ENCODE measurements around the gene ANKRD17.

Gene ANKRD17

GRCh38 chr4:73034896-73035295, 223.7 kb downstream of the ANKRD17 start:
- H3K9me3 ChIP-seq (replicated peaks; ENCODE audit: insufficient read depth, low read length), result no peaks in the 10 kb centered on the region
- H3K4me1 ChIP-seq (ENCODE audit: low read length), result no peaks in the 10 kb centered on the region

GRCh38 chr4:73028621-73029020, 230.0 kb downstream of the ANKRD17 start:
- Histone ChIP-seq H3K9ac (ENCODE audit: low read length) (no peak overlapping the region), H3K27ac (ENCODE audit: low read length) (no peak overlapping the region), H3K36me3 (replicated peaks; ENCODE audit: insufficient read depth, low read length) (no peaks in the 10 kb centered on the region), H3K9me3 (replicated peaks; ENCODE audit: insufficient read depth, low read length) (no peaks in the 10 kb centered on the region), H3K27me3 (replicated peaks; ENCODE audit: insufficient read depth, low read length) (no peaks in the 10 kb centered on the region), H3K9me2 (replicated peaks; ENCODE audit: insufficient read depth, low read length) (no peaks in the 10 kb centered on the region), H4K20me1 (ENCODE audit: insufficient read depth, low read length) (no peaks in the 10 kb centered on the region), H3K4me2 (ENCODE audit: low read depth, low read length) (no peak overlapping the region), H3K4me1 (ENCODE audit: low read length) (no peaks in the 10 kb centered on the region), H3F3A (ENCODE audit: insufficient read depth, low read length) (no peaks in the 10 kb centered on the region), H3K79me2 (ENCODE audit: low read length) (no peaks in the 10 kb centered on the region), H2AFZ (ENCODE audit: low read length) (no peak overlapping the region), H3K4me3 (ENCODE audit: low read length) (no peak overlapping the region)
- TF ChIP-seq CTCF (IDR thresholded peaks at IDR 0.05; ENCODE audit: low read length) (no peak), EZH2phosphoT487 (IDR thresholded peaks at IDR 0.05; ENCODE audit: low read length) (no peak), EZH2 (optimal IDR thresholded peaks at IDR 0.05; ENCODE audit: low read depth, low read length) (no peak)
- DNase-seq, result no peak

More at GRCh38 chr4:73034896-73035295, 223.7 kb downstream of the ANKRD17 start:
- Histone ChIP-seq H3F3A (ENCODE audit: insufficient read depth, low read length) (no peaks in the 10 kb centered on the region), H4K20me1 (ENCODE audit: insufficient read depth, low read length) (no peaks in the 10 kb centered on the region), H3K27me3 (replicated peaks; ENCODE audit: insufficient read depth, low read length) (no peaks in the 10 kb centered on the region), H3K36me3 (replicated peaks; ENCODE audit: insufficient read depth, low read length) (no peaks in the 10 kb centered on the region), H3K79me2 (ENCODE audit: low read length) (no peaks in the 10 kb centered on the region), H3K9me2 (replicated peaks; ENCODE audit: insufficient read depth, low read length) (no peaks in the 10 kb centered on the region), H3K9ac (ENCODE audit: low read length) (no peak overlapping the region), H3K4me3 (ENCODE audit: low read length) (no peak overlapping the region), H3K27ac (ENCODE audit: low read length) (no peak overlapping the region), H3K4me2 (ENCODE audit: low read depth, low read length) (no peak overlapping the region), H2AFZ (ENCODE audit: low read length) (no peak overlapping the region)
- no peak for TF ChIP-seq EZH2phosphoT487 (IDR thresholded peaks at IDR 0.05; ENCODE audit: low read length)
- no peak for TF ChIP-seq CTCF (IDR thresholded peaks at IDR 0.05; ENCODE audit: low read length)
- no peak for TF ChIP-seq EZH2 (optimal IDR thresholded peaks at IDR 0.05; ENCODE audit: low read depth, low read length)
- DNase-seq, result no peak

Data from MM.1S (cell line).